Mononuclear cell (primary cell): ENCODE results near the gene DAPK1. TPM values are rescaled to one million over a fixed set of nuclear protein-coding genes. Genes with fewer than 3 reads are reported as not detected.

Experiments
- H3K27me3 ChIP-seq: 2 replicates; pipeline ENCODE4 v1.6.0; 2011; ENCODE audit warnings: low read length, control low read depth; ENCODE audit not compliant: insufficient read depth
- H3K4me1 ChIP-seq: 2 replicates; pipeline ENCODE4 v1.5.1; 2011; ENCODE audit warnings: mild to moderate bottlenecking, low read length, control low read depth; ENCODE audit not compliant: insufficient read depth
- H3K4me3 ChIP-seq: 2 replicates; pipeline ENCODE4 v1.5.1; 2011; ENCODE audit warnings: mild to moderate bottlenecking, low read length, moderate library complexity
- H3K9me3 ChIP-seq: 2 replicates; pipeline ENCODE4 v1.5.1; 2011; ENCODE audit warnings: low read depth, mild to moderate bottlenecking, control low read depth, low read length
- total RNA-seq: library from RNA; depleted of rRNA; stranded (reverse); fragments of >200 nt; gene quantifications from one replicate; pipeline ENCODE4 v1.2.3, GENCODE V29; 2012

DAPK1 gene
- total RNA-seq, 1 donor: 21.8 TPM

DNA sequence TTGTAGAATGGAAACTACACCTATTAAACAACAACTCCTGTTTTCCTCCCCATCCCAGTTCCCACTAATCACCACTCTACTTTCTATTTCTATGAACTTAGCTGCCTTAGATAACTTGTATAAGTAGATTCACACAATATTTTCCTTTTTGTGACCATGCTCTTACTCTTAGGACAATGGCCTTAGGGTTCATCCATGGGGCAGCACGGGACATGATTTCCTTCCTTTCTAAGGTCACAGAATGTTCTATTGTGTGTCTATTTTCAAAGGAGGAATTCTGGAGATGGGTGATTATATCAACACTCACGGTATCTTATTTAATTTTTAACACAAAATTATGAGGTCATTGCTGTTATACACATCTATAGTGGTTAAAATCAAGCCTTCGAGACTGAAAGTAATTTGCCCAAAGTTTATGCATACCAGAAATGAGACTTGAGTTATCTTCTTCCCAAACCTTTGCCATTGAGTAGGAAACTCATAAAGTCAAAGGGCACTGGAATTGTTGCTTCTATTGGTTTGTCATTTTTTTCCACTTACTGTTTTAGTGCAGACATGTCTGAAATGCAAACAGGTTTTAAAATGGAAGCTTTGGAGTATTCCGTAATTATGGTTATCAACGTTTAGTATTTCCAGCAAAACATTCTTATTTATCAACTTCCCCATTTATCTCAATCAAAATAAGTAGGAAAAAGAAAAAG, 251.8 kb downstream of the DAPK1 start:
- no peaks in the 10 kb centered on the region for H3K4me1 ChIP-seq
- peaks cover 5% of the 10 kb centered on the region for H3K9me3 ChIP-seq
- no peak overlapping the region for H3K4me3 ChIP-seq
- no peaks in the 10 kb centered on the region for H3K27me3 ChIP-seq

DNA sequence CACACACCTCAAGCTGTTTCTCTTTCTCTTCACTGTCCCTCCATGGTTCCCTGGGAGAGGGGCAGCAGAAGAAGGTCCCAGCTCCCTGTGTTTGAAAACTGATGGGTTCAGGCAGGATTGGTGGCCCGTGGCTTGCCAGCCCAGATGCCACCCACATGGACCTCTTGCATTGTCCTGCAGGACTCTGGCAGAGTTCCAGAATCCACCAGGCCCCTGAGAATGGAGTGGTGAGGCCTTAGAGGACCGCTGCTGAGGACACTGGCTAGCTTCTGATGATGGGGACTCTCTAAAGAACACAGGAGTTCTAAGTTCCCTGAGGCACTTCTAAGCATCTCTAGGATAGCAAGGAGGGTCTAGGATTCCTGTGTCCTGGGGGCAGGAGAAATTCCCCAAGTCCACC, 253.1 kb downstream of the DAPK1 start:
- Histone ChIP-seq H3K4me1 (no peaks in the 10 kb centered on the region), H3K4me3 (no peak overlapping the region), H3K9me3 (peaks cover 5% of the 10 kb centered on the region), H3K27me3 (no peaks in the 10 kb centered on the region)

DNA sequence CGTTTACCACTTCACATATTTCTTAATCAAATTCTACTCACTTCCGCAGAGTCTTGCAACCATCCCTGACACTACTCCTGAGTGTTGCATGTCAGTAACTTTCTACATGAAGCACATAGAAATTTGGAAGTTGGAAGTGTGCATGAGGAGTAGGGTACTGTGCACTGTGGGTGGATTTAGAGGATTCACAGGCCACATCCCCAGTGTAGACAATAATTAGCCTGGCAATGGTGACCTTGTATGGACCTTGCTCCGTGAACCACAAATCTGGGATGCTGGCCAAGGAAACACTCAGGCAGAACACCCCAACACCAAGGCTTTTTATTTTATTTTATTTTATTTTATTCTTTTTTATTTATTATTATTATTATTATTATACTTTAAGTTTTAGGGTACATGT, 253.8 kb downstream of the DAPK1 start:
- no peak overlapping the region for H3K4me3 ChIP-seq
- H3K9me3 ChIP-seq: peaks cover 5% of the 10 kb centered on the region
- no peaks in the 10 kb centered on the region for H3K27me3 ChIP-seq
- H3K4me1 ChIP-seq: no peaks in the 10 kb centered on the region

DNA sequence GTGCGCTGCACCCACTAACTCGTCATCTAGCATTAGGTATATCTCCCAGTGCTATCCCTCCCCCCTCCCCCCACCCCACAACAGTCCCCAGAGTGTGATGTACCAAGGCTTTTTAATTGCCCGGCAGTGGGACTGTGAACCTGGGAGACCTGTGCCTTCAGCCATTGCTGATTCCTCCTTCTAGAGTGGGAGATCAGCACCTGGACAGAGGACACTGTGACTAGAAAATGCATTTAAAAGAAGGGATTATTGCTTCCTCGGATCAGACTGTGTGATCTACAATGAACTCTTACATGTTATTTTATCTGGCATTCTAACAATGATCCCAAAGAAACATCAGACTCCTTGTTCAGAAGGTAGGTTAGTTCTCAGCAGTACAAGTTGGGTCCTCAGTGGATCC, 254.2 kb downstream of the DAPK1 start:
- Histone ChIP-seq H3K4me3 (no peak overlapping the region), H3K27me3 (no peaks in the 10 kb centered on the region), H3K4me1 (no peaks in the 10 kb centered on the region), H3K9me3 (peaks cover 5% of the 10 kb centered on the region)

DNA sequence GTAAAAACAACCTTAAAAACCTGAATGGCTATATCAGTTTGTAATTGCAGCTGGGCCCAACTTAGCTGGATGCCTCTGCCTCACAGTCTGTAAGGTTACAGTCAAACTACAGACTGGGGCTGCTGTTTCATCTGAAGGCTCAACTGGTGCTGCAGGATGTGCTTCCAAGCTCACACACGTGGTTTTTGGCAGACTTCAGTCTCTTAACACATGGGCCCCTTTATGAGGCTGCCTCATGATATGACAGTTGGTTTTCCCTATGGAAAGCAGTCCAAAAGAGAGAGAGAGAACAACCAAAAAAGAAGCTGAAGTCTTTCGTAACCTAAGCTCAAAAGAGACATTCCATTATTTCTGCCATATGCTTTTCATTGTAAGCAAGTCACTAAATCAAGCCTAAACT, 255.6 kb downstream of the DAPK1 start:
- Histone ChIP-seq H3K4me3 (no peak overlapping the region), H3K27me3 (no peaks in the 10 kb centered on the region), H3K9me3 (peaks cover 5% of the 10 kb centered on the region), H3K4me1 (no peaks in the 10 kb centered on the region)

Other genes with a start within 250 kb of the DAPK1 start
- gene CTSL, start 228.3 kb downstream of the DAPK1 start, total RNA-seq: 11.0 TPM